ENCODE results near the gene SCYL1.

- TF ChIP-seq JUNB (IDR thresholded peaks at IDR 0.05; ENCODE audit: unreplicated experiment) = no peak
- TF ChIP-seq EZH2phosphoT487 (IDR thresholded peaks at IDR 0.05; ENCODE audit: unreplicated experiment) = no peak
- TF ChIP-seq, protein P1, sequence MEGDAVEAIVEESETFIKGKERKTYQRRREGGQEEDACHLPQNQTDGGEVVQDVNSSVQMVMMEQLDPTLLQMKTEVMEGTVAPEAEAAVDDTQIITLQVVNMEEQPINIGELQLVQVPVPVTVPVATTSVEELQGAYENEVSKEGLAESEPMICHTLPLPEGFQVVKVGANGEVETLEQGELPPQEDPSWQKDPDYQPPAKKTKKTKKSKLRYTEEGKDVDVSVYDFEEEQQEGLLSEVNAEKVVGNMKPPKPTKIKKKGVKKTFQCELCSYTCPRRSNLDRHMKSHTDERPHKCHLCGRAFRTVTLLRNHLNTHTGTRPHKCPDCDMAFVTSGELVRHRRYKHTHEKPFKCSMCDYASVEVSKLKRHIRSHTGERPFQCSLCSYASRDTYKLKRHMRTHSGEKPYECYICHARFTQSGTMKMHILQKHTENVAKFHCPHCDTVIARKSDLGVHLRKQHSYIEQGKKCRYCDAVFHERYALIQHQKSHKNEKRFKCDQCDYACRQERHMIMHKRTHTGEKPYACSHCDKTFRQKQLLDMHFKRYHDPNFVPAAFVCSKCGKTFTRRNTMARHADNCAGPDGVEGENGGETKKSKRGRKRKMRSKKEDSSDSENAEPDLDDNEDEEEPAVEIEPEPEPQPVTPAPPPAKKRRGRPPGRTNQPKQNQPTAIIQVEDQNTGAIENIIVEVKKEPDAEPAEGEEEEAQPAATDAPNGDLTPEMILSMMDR (conservative IDR thresholded peaks at IDR 0.05; ENCODE audit: low read depth in 2 of 2) = no peak
- TF ChIP-seq POLR2AphosphoS5 (IDR thresholded peaks at IDR 0.05; ENCODE audit: low read depth) = no peak
- peak; percentile 13 for TF ChIP-seq EZH2 (IDR thresholded peaks at IDR 0.05; ENCODE audit: low read depth, unreplicated experiment)
- no peak for TF ChIP-seq REST (IDR thresholded peaks at IDR 0.05; ENCODE audit: unreplicated experiment)
- no peak for TF ChIP-seq STAT1 (IDR thresholded peaks at IDR 0.05; ENCODE audit: unreplicated experiment)
- no peak for TF ChIP-seq ZNF331 (CRISPR knock-in tag; IDR thresholded peaks at IDR 0.05; ENCODE audit: low read depth)
- no peak for TF ChIP-seq CREB1 (CRISPR knock-in tag; IDR thresholded peaks at IDR 0.05; ENCODE audit: low read depth)
- TF ChIP-seq, protein P2, sequence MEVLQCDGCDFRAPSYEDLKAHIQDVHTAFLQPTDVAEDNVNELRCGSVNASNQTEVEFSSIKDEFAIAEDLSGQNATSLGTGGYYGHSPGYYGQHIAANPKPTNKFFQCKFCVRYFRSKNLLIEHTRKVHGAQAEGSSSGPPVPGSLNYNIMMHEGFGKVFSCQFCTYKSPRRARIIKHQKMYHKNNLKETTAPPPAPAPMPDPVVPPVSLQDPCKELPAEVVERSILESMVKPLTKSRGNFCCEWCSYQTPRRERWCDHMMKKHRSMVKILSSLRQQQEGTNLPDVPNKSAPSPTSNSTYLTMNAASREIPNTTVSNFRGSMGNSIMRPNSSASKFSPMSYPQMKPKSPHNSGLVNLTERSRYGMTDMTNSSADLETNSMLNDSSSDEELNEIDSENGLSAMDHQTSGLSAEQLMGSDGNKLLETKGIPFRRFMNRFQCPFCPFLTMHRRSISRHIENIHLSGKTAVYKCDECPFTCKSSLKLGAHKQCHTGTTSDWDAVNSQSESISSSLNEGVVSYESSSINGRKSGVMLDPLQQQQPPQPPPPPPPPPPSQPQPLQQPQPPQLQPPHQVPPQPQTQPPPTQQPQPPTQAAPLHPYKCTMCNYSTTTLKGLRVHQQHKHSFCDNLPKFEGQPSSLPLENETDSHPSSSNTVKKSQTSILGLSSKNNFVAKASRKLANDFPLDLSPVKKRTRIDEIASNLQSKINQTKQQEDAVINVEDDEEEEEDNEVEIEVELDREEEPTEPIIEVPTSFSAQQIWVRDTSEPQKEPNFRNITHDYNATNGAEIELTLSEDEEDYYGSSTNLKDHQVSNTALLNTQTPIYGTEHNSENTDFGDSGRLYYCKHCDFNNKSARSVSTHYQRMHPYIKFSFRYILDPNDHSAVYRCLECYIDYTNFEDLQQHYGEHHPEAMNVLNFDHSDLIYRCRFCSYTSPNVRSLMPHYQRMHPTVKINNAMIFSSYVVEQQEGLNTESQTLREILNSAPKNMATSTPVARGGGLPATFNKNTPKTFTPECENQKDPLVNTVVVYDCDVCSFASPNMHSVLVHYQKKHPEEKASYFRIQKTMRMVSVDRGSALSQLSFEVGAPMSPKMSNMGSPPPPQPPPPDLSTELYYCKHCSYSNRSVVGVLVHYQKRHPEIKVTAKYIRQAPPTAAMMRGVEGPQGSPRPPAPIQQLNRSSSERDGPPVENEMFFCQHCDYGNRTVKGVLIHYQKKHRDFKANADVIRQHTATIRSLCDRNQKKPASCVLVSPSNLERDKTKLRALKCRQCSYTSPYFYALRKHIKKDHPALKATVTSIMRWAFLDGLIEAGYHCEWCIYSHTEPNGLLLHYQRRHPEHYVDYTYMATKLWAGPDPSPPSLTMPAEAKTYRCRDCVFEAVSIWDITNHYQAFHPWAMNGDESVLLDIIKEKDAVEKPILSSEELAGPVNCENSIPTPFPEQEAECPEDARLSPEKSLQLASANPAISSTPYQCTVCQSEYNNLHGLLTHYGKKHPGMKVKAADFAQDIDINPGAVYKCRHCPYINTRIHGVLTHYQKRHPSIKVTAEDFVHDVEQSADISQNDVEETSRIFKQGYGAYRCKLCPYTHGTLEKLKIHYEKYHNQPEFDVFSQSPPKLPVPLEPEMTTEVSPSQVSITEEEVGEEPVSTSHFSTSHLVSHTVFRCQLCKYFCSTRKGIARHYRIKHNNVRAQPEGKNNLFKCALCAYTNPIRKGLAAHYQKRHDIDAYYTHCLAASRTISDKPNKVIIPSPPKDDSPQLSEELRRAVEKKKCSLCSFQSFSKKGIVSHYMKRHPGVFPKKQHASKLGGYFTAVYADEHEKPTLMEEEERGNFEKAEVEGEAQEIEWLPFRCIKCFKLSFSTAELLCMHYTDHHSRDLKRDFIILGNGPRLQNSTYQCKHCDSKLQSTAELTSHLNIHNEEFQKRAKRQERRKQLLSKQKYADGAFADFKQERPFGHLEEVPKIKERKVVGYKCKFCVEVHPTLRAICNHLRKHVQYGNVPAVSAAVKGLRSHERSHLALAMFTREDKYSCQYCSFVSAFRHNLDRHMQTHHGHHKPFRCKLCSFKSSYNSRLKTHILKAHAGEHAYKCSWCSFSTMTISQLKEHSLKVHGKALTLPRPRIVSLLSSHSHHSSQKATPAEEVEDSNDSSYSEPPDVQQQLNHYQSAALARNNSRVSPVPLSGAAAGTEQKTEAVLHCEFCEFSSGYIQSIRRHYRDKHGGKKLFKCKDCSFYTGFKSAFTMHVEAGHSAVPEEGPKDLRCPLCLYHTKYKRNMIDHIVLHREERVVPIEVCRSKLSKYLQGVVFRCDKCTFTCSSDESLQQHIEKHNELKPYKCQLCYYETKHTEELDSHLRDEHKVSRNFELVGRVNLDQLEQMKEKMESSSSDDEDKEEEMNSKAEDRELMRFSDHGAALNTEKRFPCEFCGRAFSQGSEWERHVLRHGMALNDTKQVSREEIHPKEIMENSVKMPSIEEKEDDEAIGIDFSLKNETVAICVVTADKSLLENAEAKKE (CRISPR knock-in tag; IDR thresholded peaks at IDR 0.05) = no peak
- no peak for TF ChIP-seq ZNF114 (CRISPR knock-in tag; IDR thresholded peaks at IDR 0.05)
- TF ChIP-seq, protein P3, sequence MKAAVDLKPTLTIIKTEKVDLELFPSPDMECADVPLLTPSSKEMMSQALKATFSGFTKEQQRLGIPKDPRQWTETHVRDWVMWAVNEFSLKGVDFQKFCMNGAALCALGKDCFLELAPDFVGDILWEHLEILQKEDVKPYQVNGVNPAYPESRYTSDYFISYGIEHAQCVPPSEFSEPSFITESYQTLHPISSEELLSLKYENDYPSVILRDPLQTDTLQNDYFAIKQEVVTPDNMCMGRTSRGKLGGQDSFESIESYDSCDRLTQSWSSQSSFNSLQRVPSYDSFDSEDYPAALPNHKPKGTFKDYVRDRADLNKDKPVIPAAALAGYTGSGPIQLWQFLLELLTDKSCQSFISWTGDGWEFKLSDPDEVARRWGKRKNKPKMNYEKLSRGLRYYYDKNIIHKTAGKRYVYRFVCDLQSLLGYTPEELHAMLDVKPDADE (IDR thresholded peaks at IDR 0.05) = no peak
These were observed 59.9 kb downstream of the SCYL1 start for GRCh38 chr11:65584723-65585171.
